GM21447 (cell line): ENCODE data around the gene PDZD4.

Experiments
- ATAC-seq: cut with Tn5 transposase; IDR thresholded peaks from one replicate; pipeline ENCODE4 v1.9.1; 2021; ENCODE audit not compliant: unreplicated experiment

The PDZD4 gene

GRCh38 chrX:153829799-153830639, at the start of gene PDZD4:
Gene PDZD4, minus strand, starts transcription at chrX:153830544. Its CDS starts 246 bp downstream, at chrX:153830298.
- ATAC-seq, result no peak

GRCh38 chrX:153879741-153880439, 49.5 kb upstream of the PDZD4 start:
- no peak for ATAC-seq

GRCh38 chrX:153878969-153879653, 48.8 kb upstream of the PDZD4 start:
- ATAC-seq, result no peak

- ATAC-seq, result no peak
These were observed 48.0 kb upstream of the PDZD4 start for GRCh38 chrX:153878345-153878744.

GRCh38 chrX:153877571-153878261, 47.4 kb upstream of the PDZD4 start:
- no peak for ATAC-seq

- ATAC-seq, result no peak
These were observed 45.8 kb upstream of the PDZD4 start for GRCh38 chrX:153876112-153876491.

GRCh38 chrX:153875391-153876111, 45.2 kb upstream of the PDZD4 start:
- ATAC-seq, result no peak

GRCh38 chrX:153874366-153875125, 44.2 kb upstream of the PDZD4 start:
- no peak for ATAC-seq

- ATAC-seq, result no peak
These were observed 43.7 kb upstream of the PDZD4 start for GRCh38 chrX:153874085-153874365.

GRCh38 chrX:153873282-153874084, 43.1 kb upstream of the PDZD4 start:
- no peak for ATAC-seq

- no peak for ATAC-seq
These were observed 41.9 kb upstream of the PDZD4 start for GRCh38 chrX:153871946-153872878.

GRCh38 chrX:153871451-153871850, 41.1 kb upstream of the PDZD4 start:
- no peak for ATAC-seq

GRCh38 chrX:153870791-153871360, 40.5 kb upstream of the PDZD4 start:
- no peak for ATAC-seq

- ATAC-seq, result no peak
These were observed 39.9 kb upstream of the PDZD4 start for GRCh38 chrX:153870288-153870690.

GRCh38 chrX:153869473-153870287, 39.3 kb upstream of the PDZD4 start:
- no peak for ATAC-seq

- no peak for ATAC-seq
These were observed 38.5 kb upstream of the PDZD4 start for GRCh38 chrX:153868576-153869472.
